Endothelial cell of umbilical vein (primary cell): ENCODE measurements around the gene PELI3.

ENCODE experiments used
- CTCF ChIP-seq, 2 donors: IDR thresholded peaks; 1 replicate in 1 of 2; 2 replicates in 1 of 2; pipeline ENCODE4 v1.5.1; 2011; ENCODE audit warnings: low read length in 2 of 2, mild to moderate bottlenecking in 2 of 2, moderate library complexity in 2 of 2, control low read depth in 1 of 2, inconsistent platforms in 1 of 2, low read depth in 1 of 2; ENCODE audit not compliant: insufficient read depth in 1 of 2; ENCODE audit errors: extremely low read depth in 1 of 2
- EZH2 ChIP-seq: IDR thresholded peaks from 2 replicates; pipeline ENCODE4 v1.6.1; 2012; ENCODE audit warnings: borderline replicate concordance, low read depth, mild to moderate bottlenecking, moderate library complexity, low read length, inconsistent platforms; ENCODE audit not compliant: severe bottlenecking
- FOS ChIP-seq: IDR thresholded peaks from 2 replicates; pipeline ENCODE4 v1.6.1; 2011; ENCODE audit warnings: mild to moderate bottlenecking, low read length, moderate library complexity, borderline replicate concordance; ENCODE audit not compliant: insufficient read depth
- JUN ChIP-seq: IDR thresholded peaks from 2 replicates; pipeline ENCODE4 v1.6.1; 2011; ENCODE audit warnings: borderline replicate concordance, low read depth; ENCODE audit not compliant: insufficient read length, insufficient read depth
- MYC ChIP-seq: IDR thresholded peaks from one replicate; pipeline ENCODE4 v1.6.1; 2011; ENCODE audit warnings: mild to moderate bottlenecking, low read depth, low read length
- POLR2A ChIP-seq: IDR thresholded peaks from 2 replicates; pipeline ENCODE4 v1.6.1; 2012; ENCODE audit warnings: low read depth, mild to moderate bottlenecking, control low read depth, low read length
- POLR2AphosphoS5 ChIP-seq: IDR thresholded peaks from 2 replicates; pipeline ENCODE4 v1.6.1; 2012; ENCODE audit warnings: low read depth, mild to moderate bottlenecking, control low read depth, low read length, moderate library complexity; ENCODE audit not compliant: insufficient read depth
- TF ChIP-seq, protein P1 (sequence below): IDR thresholded peaks from 2 replicates; pipeline ENCODE4 v1.6.1; 2011; ENCODE audit not compliant: insufficient read depth, insufficient read length

DNA sequence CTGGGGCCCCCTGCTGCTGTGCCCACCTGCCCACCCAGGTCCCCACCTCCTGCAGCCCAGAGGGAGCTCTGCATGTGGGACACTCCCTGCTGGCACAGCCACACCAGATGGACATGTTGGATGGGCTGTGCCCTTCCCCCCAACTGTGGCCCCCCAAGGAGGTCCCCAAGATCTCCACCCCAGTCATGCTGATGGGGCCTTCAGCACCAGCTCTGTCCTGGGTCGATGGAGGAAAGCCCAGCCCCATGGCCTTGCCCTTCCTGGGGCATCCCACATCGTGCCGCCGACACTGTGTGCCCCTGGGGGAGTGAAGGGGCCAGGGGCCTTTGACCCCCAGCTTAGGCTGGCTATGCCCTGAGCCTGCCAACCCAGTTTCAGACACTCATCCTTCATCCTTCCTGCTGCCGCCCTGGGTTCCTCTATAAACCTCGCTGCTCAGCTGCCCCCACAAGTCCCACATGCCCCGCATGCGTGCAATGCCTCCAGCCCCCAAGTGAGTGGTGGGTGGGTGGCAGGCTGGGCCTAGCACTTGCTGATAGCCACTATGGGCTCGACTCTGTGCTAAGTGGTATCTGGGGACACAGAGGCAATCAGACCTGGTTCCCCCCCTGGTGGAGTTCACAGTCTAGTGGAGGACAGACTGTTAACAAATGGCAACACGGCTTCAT, 9.6 kb downstream of the PELI3 start:
- no peak for TF ChIP-seq CTCF (IDR thresholded peaks at IDR 0.05; ENCODE audit: extremely low read depth in 1 of 2, insufficient read depth in 1 of 2, low read depth in 1 of 2, low read length in 2 of 2)
- TF ChIP-seq, protein P1, sequence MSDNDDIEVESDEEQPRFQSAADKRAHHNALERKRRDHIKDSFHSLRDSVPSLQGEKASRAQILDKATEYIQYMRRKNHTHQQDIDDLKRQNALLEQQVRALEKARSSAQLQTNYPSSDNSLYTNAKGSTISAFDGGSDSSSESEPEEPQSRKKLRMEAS: no peak
- TF ChIP-seq POLR2AphosphoS5: no peak
- no peak for TF ChIP-seq POLR2A
- no peak for TF ChIP-seq EZH2
- TF ChIP-seq JUN: no peak
- TF ChIP-seq MYC: no peak
- TF ChIP-seq FOS: no peak
